Gastrocnemius medialis (tissue), 4 donors: ENCODE results near the gene SLC4A3.

ENCODE experiments used
- POLR2A ChIP-seq, 2 donors: fragments of 450-650 bp; IDR thresholded peaks; one replicate each; pipeline ENCODE4 v1.6.1; 2017; ENCODE audit warnings: antibody characterized with exemption in 2 of 2, mild to moderate bottlenecking in 2 of 2, moderate library complexity in 2 of 2
- TF ChIP-seq, protein P1 (sequence below), 5 experiments: fragments of 450-650 bp in 3 of 5; fragments of 200-600 bp in 2 of 5; sonication (generic) in 2 of 5; IDR thresholded peaks in 4 of 5; conservative IDR thresholded peaks in 1 of 5; 1 replicate in 4 of 5; 2 replicates in 1 of 5; pipeline ENCODE4 v1.5.1; 2016 to 2019; ENCODE audit warnings: antibody characterized with exemption in 5 of 5, mild to moderate bottlenecking in 3 of 5, moderate library complexity in 3 of 5

DNA sequence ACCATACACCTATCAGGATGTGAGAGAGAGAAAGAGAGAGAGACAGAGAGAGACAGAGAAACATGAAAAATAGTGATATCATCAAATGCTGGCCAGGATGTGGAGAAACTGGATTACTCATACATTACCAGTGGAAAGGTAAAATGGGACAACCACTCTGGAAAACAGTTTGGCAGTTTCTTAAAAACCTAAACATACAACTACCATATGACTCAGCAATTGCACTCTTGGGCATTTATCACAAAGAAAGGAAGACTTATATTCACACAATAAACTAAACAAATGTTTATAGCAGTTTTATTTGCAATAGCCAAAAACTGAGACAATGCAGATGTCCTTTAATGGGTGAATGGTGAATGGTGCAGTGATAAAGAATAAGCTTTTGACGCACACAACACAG, 29.1 kb downstream of the SLC4A3 start:
- TF ChIP-seq POLR2A (IDR thresholded peaks at IDR 0.05), result no peak
- TF ChIP-seq, protein P1, sequence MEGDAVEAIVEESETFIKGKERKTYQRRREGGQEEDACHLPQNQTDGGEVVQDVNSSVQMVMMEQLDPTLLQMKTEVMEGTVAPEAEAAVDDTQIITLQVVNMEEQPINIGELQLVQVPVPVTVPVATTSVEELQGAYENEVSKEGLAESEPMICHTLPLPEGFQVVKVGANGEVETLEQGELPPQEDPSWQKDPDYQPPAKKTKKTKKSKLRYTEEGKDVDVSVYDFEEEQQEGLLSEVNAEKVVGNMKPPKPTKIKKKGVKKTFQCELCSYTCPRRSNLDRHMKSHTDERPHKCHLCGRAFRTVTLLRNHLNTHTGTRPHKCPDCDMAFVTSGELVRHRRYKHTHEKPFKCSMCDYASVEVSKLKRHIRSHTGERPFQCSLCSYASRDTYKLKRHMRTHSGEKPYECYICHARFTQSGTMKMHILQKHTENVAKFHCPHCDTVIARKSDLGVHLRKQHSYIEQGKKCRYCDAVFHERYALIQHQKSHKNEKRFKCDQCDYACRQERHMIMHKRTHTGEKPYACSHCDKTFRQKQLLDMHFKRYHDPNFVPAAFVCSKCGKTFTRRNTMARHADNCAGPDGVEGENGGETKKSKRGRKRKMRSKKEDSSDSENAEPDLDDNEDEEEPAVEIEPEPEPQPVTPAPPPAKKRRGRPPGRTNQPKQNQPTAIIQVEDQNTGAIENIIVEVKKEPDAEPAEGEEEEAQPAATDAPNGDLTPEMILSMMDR (IDR thresholded peaks at IDR 0.05 in 4 of 5, conservative IDR thresholded peaks at IDR 0.05 in 1 of 5), result no peak
